HEK293 (cell line): Measurements from ENCODE around the gene DAPK2.

Source experiments
- CTCF ChIA-PET: fragments of 350-600 bp; formaldehyde crosslinking; extraction: SDS; loops from one replicate; lab custom pipeline; 2021; ENCODE audit warnings: antibody characterized with exemption; lab: Yijun Ruan, JAX
- POLR2A ChIA-PET: fragments of 300-600 bp; formaldehyde crosslinking; extraction: SDS; loops from one replicate; lab custom pipeline; 2020; ENCODE audit warnings: antibody characterized with exemption, inconsistent platforms; lab: Yijun Ruan, JAX
- H3K27ac ChIP-seq: fragments of 200-500 bp; sonication (Bioruptor generic); 2 replicates; pipeline ENCODE4 v1.5.1; 2014; ENCODE audit warnings: low read depth, low read length, control low read depth, inconsistent platforms; ENCODE audit errors: extremely low read depth
- H3K36me3 ChIP-seq, 2 experiments: fragments of 200-500 bp in 1 of 2; sonication (Bioruptor generic) in 1 of 2; 1 replicate in 1 of 2; 2 replicates in 1 of 2; pipeline ENCODE4 v1.5.1; 2014 to 2017; ENCODE audit warnings: inconsistent platforms in 2 of 2, low read length in 2 of 2; ENCODE audit not compliant: control insufficient read depth in 2 of 2, insufficient read depth in 1 of 2
- H3K4me1 ChIP-seq: fragments of 200-500 bp; sonication (Bioruptor generic); 2 replicates; pipeline ENCODE4 v1.5.1; 2014; ENCODE audit warnings: mild to moderate bottlenecking, low read length, inconsistent platforms; ENCODE audit not compliant: control insufficient read depth, insufficient read depth
- H3K4me3 ChIP-seq: 2 replicates; pipeline ENCODE4 v1.5.1; 2011; ENCODE audit warnings: low read depth, mild to moderate bottlenecking, control low read depth, low read length, moderate library complexity
- H3K9me3 ChIP-seq: fragments of 200-500 bp; sonication (Bioruptor generic); 2 replicates; pipeline ENCODE4 v1.5.1; 2014; ENCODE audit warnings: low read depth, low read length, inconsistent platforms; ENCODE audit not compliant: control insufficient read depth, insufficient read depth
- FEZF1 ChIP-seq: fragments of 450-650 bp; formaldehyde crosslinking; IDR thresholded peaks from 2 replicates; pipeline ENCODE4 v1.5.1; 2016; ENCODE audit warnings: missing biosample characterization, missing genetic modification characterization
- HOXC10 ChIP-seq: sonication (generic); formaldehyde crosslinking; IDR thresholded peaks from 2 replicates; pipeline ENCODE4 v1.8.1; 2023; ENCODE audit warnings: mild to moderate bottlenecking, missing genetic modification reagents
- OVOL3 ChIP-seq: fragments of 450-650 bp; formaldehyde crosslinking; IDR thresholded peaks from 2 replicates; pipeline ENCODE4 v1.5.1; 2016; ENCODE audit warnings: missing biosample characterization, missing genetic modification characterization
- SP7 ChIP-seq: fragments of 450-650 bp; formaldehyde crosslinking; IDR thresholded peaks from 2 replicates; pipeline ENCODE4 v1.5.1; 2016; ENCODE audit warnings: missing biosample characterization, missing genetic modification characterization
- ZBTB8A ChIP-seq: fragments of 450-650 bp; formaldehyde crosslinking; IDR thresholded peaks from 2 replicates; pipeline ENCODE4 v1.5.1; 2016; ENCODE audit warnings: missing biosample characterization, missing genetic modification characterization
- ZEB2 ChIP-seq: fragments of 450-650 bp; formaldehyde crosslinking; IDR thresholded peaks from 2 replicates; pipeline ENCODE4 v1.5.1; 2016; ENCODE audit warnings: missing biosample characterization, missing genetic modification characterization
- ZFHX2 ChIP-seq: fragments of 450-650 bp; formaldehyde crosslinking; conservative IDR thresholded peaks from 2 replicates; pipeline ENCODE4 v1.5.1; 2016; ENCODE audit warnings: missing biosample characterization, missing genetic modification characterization
- ZFP37 ChIP-seq: fragments of 450-650 bp; formaldehyde crosslinking; IDR thresholded peaks from 2 replicates; pipeline ENCODE4 v1.5.1; 2016; ENCODE audit warnings: missing biosample characterization, missing genetic modification characterization
- ZNF16 ChIP-seq: fragments of 450-650 bp; formaldehyde crosslinking; IDR thresholded peaks from 2 replicates; pipeline ENCODE4 v1.5.1; 2016; ENCODE audit warnings: low read depth, missing biosample characterization, missing genetic modification characterization
- ZNF248 ChIP-seq: fragments of 450-650 bp; formaldehyde crosslinking; IDR thresholded peaks from 2 replicates; pipeline ENCODE4 v1.5.1; 2017; ENCODE audit warnings: missing biosample characterization, missing genetic modification characterization
- ZNF302 ChIP-seq: fragments of 450-650 bp; formaldehyde crosslinking; IDR thresholded peaks from 2 replicates; pipeline ENCODE4 v1.5.1; 2016; ENCODE audit warnings: missing biosample characterization, missing genetic modification characterization, low read depth
- ZNF335 ChIP-seq: fragments of 450-650 bp; formaldehyde crosslinking; conservative IDR thresholded peaks from 2 replicates; pipeline ENCODE4 v1.5.1; 2016; ENCODE audit warnings: missing biosample characterization, missing genetic modification characterization
- ZNF473 ChIP-seq: fragments of 450-650 bp; formaldehyde crosslinking; IDR thresholded peaks from 2 replicates; pipeline ENCODE4 v1.5.1; 2017; ENCODE audit warnings: missing biosample characterization, missing genetic modification characterization
- ZNF596 ChIP-seq: fragments of 450-650 bp; IDR thresholded peaks from 2 replicates; pipeline ENCODE4 v1.5.0; 2018; ENCODE audit warnings: missing biosample characterization, mild to moderate bottlenecking, missing genetic modification characterization, moderate library complexity
- ZNF600 ChIP-seq: fragments of 450-650 bp; formaldehyde crosslinking; IDR thresholded peaks from 2 replicates; pipeline ENCODE4 v1.5.1; 2016; ENCODE audit warnings: missing biosample characterization, missing genetic modification characterization
- ZNF623 ChIP-seq: fragments of 450-650 bp; formaldehyde crosslinking; IDR thresholded peaks from 2 replicates; pipeline ENCODE4 v1.5.1; 2016; ENCODE audit warnings: missing biosample characterization, missing genetic modification characterization
- ZNF768 ChIP-seq: fragments of 450-650 bp; formaldehyde crosslinking; IDR thresholded peaks from 2 replicates; pipeline ENCODE4 v1.5.1; 2018; ENCODE audit warnings: missing biosample characterization, mild to moderate bottlenecking, missing genetic modification characterization
- ZNF777 ChIP-seq: fragments of 450-650 bp; formaldehyde crosslinking; IDR thresholded peaks from 2 replicates; pipeline ENCODE4 v1.5.1; 2017; ENCODE audit warnings: missing biosample characterization, missing genetic modification characterization, borderline replicate concordance
- TF ChIP-seq, protein P1 (sequence below): fragments of 450-650 bp; formaldehyde crosslinking; IDR thresholded peaks from 2 replicates; pipeline ENCODE4 v1.5.1; 2017; ENCODE audit warnings: missing biosample characterization, missing genetic modification characterization
- TF ChIP-seq, protein P2 (sequence below): fragments of 450-650 bp; formaldehyde crosslinking; IDR thresholded peaks from 2 replicates; pipeline ENCODE4 v1.5.1; 2016; ENCODE audit warnings: missing biosample characterization, missing genetic modification characterization
- TF ChIP-seq, protein P3 (sequence below): fragments of 450-650 bp; formaldehyde crosslinking; IDR thresholded peaks from 2 replicates; pipeline ENCODE4 v1.5.1; 2016; ENCODE audit warnings: missing biosample characterization, missing genetic modification characterization
- TF ChIP-seq, protein P4 (sequence below): fragments of 450-650 bp; formaldehyde crosslinking; IDR thresholded peaks from 2 replicates; pipeline ENCODE4 v1.5.1; 2016; ENCODE audit warnings: missing biosample characterization, missing genetic modification characterization
- TF ChIP-seq, protein P5 (sequence below): sonication (generic); formaldehyde crosslinking; IDR thresholded peaks from 2 replicates; pipeline ENCODE4 v1.8.1; 2022; ENCODE audit warnings: mild to moderate bottlenecking, moderate library complexity, missing genetic modification reagents
- TF ChIP-seq, protein P6 (sequence below): fragments of 450-650 bp; formaldehyde crosslinking; IDR thresholded peaks from 2 replicates; pipeline ENCODE4 v1.5.1; 2016; ENCODE audit warnings: missing biosample characterization, missing genetic modification characterization

DAPK2 gene

DNA sequence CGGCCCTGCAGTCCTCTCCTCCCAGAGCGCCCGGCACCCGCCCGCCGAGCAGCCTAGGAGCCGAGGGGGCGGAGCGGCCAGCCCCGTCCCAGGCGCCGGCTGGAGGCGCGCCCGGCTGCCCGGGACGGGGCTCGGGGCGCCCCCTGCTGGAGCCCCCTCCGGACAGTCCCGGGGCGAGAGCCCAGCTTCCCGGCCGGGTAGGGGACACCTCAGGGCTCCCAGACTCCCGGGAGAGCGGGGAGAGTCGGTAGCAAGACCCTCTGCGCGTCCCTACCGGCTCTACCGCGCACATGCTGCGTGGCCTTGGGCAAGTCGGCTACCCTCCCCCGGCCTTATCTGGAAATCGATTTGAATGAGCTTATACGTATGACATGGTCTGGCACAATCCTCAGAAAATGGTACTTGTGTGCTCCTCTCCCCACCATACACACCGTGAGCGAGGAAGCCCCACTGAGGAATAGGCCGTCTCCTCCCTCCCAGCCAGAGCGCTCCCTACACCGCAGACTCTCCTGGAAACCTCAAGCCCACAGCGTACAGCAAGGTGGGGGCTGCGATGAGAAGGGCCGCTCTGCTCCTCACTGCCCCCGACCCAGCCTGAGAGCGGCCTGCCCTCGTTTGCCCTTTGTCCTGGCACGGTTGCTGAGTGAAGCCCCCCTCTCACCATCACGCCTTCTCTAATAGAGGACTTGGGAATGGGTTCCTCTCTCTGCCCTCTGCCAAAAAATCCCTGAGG lies at the start of gene DAPK2:
Gene DAPK2, minus strand, starts transcription at position 65 of the 733 bp plus-strand sequence. CDS start 6,224 bp downstream, outside the sequence.
- H3K4me3 ChIP-seq = peak within 1 kb of the TSS; percentile 36
- H3K9me3 ChIP-seq = no peaks in the 10 kb centered on the region
- POLR2A ChIA-PET = interaction anchor here (1.0 to 1.2 kb wide), 2 partner anchors 8 to 363 kb away, joined by 3 to 4 read pairs; no protein-coding TSS in a partner anchor
- H3K36me3 ChIP-seq = no peaks in the 10 kb centered on the region
- H3K4me1 ChIP-seq = 0 out of 2 replicates have a peak, but pooled peaks cover 3% of the 10 kb centered on the region
- CTCF ChIA-PET = interaction anchor here (0.6 to 2.7 kb wide), 16 partner anchors 10 to 1712 kb away, joined by 3 to 19 read pairs (median 3); no protein-coding TSS in a partner anchor
- no peak within 1 kb of the TSS; the same call in 1 of the 2 replicates for H3K27ac ChIP-seq
- TF ChIP-seq, protein P1, sequence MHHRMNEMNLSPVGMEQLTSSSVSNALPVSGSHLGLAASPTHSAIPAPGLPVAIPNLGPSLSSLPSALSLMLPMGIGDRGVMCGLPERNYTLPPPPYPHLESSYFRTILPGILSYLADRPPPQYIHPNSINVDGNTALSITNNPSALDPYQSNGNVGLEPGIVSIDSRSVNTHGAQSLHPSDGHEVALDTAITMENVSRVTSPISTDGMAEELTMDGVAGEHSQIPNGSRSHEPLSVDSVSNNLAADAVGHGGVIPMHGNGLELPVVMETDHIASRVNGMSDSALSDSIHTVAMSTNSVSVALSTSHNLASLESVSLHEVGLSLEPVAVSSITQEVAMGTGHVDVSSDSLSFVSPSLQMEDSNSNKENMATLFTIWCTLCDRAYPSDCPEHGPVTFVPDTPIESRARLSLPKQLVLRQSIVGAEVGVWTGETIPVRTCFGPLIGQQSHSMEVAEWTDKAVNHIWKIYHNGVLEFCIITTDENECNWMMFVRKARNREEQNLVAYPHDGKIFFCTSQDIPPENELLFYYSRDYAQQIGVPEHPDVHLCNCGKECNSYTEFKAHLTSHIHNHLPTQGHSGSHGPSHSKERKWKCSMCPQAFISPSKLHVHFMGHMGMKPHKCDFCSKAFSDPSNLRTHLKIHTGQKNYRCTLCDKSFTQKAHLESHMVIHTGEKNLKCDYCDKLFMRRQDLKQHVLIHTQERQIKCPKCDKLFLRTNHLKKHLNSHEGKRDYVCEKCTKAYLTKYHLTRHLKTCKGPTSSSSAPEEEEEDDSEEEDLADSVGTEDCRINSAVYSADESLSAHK (tag by site-specific recombination) = no peak
- TF ChIP-seq ZEB2 (tag by site-specific recombination) = peak; percentile 33; the same call in 1 of the 2 replicates
- no peak for TF ChIP-seq HOXC10 (CRISPR knock-in tag)
- TF ChIP-seq, protein P2, sequence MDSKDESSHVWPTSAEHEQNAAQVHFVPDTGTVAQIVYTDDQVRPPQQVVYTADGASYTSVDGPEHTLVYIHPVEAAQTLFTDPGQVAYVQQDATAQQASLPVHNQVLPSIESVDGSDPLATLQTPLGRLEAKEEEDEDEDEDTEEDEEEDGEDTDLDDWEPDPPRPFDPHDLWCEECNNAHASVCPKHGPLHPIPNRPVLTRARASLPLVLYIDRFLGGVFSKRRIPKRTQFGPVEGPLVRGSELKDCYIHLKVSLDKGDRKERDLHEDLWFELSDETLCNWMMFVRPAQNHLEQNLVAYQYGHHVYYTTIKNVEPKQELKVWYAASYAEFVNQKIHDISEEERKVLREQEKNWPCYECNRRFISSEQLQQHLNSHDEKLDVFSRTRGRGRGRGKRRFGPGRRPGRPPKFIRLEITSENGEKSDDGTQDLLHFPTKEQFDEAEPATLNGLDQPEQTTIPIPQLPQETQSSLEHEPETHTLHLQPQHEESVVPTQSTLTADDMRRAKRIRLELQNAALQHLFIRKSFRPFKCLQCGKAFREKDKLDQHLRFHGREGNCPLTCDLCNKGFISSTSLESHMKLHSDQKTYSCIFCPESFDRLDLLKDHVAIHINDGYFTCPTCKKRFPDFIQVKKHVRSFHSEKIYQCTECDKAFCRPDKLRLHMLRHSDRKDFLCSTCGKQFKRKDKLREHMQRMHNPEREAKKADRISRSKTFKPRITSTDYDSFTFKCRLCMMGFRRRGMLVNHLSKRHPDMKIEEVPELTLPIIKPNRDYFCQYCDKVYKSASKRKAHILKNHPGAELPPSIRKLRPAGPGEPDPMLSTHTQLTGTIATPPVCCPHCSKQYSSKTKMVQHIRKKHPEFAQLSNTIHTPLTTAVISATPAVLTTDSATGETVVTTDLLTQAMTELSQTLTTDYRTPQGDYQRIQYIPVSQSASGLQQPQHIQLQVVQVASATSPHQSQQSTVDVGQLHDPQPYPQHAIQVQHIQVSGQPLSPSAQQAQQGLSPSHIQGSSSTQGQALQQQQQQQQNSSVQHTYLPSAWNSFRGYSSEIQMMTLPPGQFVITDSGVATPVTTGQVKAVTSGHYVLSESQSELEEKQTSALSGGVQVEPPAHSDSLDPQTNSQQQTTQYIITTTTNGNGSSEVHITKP (tag by site-specific recombination) = peak; percentile 45
- TF ChIP-seq, protein P3, sequence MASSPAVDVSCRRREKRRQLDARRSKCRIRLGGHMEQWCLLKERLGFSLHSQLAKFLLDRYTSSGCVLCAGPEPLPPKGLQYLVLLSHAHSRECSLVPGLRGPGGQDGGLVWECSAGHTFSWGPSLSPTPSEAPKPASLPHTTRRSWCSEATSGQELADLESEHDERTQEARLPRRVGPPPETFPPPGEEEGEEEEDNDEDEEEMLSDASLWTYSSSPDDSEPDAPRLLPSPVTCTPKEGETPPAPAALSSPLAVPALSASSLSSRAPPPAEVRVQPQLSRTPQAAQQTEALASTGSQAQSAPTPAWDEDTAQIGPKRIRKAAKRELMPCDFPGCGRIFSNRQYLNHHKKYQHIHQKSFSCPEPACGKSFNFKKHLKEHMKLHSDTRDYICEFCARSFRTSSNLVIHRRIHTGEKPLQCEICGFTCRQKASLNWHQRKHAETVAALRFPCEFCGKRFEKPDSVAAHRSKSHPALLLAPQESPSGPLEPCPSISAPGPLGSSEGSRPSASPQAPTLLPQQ (tag by site-specific recombination) = no peak
- no peak for TF ChIP-seq ZNF768 (tag by site-specific recombination)
- TF ChIP-seq ZNF302 (tag by site-specific recombination) = no peak
- peak; percentile 11; the same call in 1 of the 2 replicates for TF ChIP-seq ZNF335 (tag by site-specific recombination)
- TF ChIP-seq FEZF1 = no peak
- peak; percentile 57; the same call in 1 of the 2 replicates for TF ChIP-seq ZBTB8A (tag by site-specific recombination)
- TF ChIP-seq ZNF600 = peak; percentile 48; the same call in 1 of the 2 replicates
- no peak for TF ChIP-seq ZNF596 (tag by site-specific recombination)
- TF ChIP-seq ZNF623 (tag by site-specific recombination) = no peak
- TF ChIP-seq ZNF473 = no peak
- TF ChIP-seq, protein P4, sequence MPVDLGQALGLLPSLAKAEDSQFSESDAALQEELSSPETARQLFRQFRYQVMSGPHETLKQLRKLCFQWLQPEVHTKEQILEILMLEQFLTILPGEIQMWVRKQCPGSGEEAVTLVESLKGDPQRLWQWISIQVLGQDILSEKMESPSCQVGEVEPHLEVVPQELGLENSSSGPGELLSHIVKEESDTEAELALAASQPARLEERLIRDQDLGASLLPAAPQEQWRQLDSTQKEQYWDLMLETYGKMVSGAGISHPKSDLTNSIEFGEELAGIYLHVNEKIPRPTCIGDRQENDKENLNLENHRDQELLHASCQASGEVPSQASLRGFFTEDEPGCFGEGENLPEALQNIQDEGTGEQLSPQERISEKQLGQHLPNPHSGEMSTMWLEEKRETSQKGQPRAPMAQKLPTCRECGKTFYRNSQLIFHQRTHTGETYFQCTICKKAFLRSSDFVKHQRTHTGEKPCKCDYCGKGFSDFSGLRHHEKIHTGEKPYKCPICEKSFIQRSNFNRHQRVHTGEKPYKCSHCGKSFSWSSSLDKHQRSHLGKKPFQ (tag by site-specific recombination) = no peak
- TF ChIP-seq ZNF777 (tag by site-specific recombination) = no peak
- TF ChIP-seq OVOL3 (tag by site-specific recombination) = no peak
- TF ChIP-seq ZFP37 (tag by site-specific recombination) = no peak
- TF ChIP-seq SP7 = no peak
- no peak for TF ChIP-seq ZNF16
- TF ChIP-seq, protein P5, sequence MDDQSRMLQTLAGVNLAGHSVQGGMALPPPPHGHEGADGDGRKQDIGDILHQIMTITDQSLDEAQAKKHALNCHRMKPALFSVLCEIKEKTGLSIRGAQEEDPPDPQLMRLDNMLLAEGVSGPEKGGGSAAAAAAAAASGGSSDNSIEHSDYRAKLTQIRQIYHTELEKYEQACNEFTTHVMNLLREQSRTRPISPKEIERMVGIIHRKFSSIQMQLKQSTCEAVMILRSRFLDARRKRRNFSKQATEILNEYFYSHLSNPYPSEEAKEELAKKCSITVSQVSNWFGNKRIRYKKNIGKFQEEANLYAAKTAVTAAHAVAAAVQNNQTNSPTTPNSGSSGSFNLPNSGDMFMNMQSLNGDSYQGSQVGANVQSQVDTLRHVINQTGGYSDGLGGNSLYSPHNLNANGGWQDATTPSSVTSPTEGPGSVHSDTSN = no peak
- TF ChIP-seq, protein P6, sequence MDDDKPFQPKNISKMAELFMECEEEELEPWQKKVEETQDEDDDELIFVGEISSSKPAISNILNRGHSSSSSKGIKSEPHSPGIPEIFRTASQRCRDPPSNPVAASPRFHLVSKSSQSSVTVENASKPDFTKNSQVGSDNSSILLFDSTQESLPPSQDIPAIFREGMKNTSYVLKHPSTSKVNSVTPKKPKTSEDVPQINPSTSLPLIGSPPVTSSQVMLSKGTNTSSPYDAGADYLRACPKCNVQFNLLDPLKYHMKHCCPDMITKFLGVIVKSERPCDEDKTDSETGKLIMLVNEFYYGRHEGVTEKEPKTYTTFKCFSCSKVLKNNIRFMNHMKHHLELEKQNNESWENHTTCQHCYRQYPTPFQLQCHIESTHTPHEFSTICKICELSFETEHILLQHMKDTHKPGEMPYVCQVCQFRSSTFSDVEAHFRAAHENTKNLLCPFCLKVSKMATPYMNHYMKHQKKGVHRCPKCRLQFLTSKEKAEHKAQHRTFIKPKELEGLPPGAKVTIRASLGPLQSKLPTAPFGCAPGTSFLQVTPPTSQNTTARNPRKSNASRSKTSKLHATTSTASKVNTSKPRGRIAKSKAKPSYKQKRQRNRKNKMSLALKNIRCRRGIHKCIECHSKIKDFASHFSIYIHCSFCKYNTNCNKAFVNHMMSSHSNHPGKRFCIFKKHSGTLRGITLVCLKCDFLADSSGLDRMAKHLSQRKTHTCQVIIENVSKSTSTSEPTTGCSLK (tag by site-specific recombination) = no peak
- no peak for TF ChIP-seq ZFHX2 (tag by site-specific recombination)
- TF ChIP-seq ZNF248 (tag by site-specific recombination) = no peak
